ENCODE results near the gene BCL3.

DNA sequence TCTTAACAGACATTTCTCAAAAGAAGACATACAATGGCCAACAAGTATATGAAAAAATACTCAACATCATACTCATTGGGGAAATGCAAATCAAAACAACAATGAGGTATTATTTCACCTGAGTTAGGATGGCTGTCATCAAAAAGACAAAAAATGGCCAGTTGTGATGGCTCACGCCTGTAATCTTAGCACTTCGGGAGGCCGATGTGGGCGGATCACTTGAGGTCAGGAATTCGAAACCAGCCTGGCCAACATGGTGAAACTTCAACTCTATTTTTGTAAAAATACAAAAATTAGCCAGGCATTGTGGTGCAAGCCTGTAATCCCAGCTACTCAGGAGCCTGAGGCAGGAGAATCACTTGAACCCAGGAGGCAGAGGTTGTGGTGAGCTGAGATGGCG lies 27.6 kb upstream of the BCL3 start:
- no peak for TF ChIP-seq EP300 (IDR thresholded peaks at IDR 0.05)
- no peak for TF ChIP-seq CTCF (IDR thresholded peaks at IDR 0.05)
- TF ChIP-seq POLR2A (IDR thresholded peaks at IDR 0.05): no peak
